Measurements from ENCODE around the gene SNTB2. TPM values are rescaled to one million over a fixed set of nuclear protein-coding genes. Genes with fewer than 3 reads are reported as not detected.

SNTB2 gene
- total RNA-seq, 1 donor from 2014 or later, result 22.9 TPM

DNA sequence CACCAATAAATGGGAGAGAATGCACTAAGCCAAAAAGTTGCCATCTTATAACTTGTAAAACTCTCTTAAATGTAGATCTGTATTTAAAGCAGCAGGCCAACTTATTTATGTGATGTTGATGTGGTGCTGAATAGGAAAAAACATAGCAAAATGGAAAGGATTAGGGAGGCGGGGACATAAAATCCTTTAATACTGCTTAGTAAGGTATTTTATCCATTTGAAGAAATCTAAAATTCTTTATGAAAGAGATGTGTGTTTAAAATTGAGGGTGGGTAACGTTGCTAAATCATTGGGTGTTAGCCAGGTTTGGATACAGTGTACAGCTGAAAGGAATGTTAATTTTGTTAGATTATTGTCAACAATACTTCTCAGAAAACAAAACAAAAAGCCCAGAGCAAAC, 14.3 kb downstream of the SNTB2 start:
- Histone ChIP-seq H3F3A (ENCODE audit: low read depth) (no peaks in the 10 kb centered on the region), H3K27ac (no peak overlapping the region), H3K4me2 (no peak overlapping the region), H3K9ac (no peak overlapping the region), H3K9me3 (ENCODE audit: low read depth) (no peaks in the 10 kb centered on the region), H4K20me1 (ENCODE audit: low read depth) (peaks cover 8% of the 10 kb centered on the region), H3K36me3 (no peaks in the 10 kb centered on the region), H3K4me3 (no peak overlapping the region), H3K4me1 (no peaks in the 10 kb centered on the region), H3K79me2 (ENCODE audit: low read depth) (peaks cover 81% of the 10 kb centered on the region), H3K27me3 (no peaks in the 10 kb centered on the region), H2AFZ (replicated peaks) (no peak overlapping the region)
- DNase-seq (ENCODE audit: low spot score), result no peak
- Mint-ChIP-seq H3K4me3 (no peak overlapping the region), H3K4me1 (peaks cover 6% of the 10 kb centered on the region), H3K27me3 (ENCODE audit: insufficient read depth, low read depth) (no peaks in the 10 kb centered on the region), H3K36me3 (peaks cover 2% of the 10 kb centered on the region), H3K27ac (no peak overlapping the region), H3K9me3 (no peaks in the 10 kb centered on the region)
- TF ChIP-seq EZH2 (IDR thresholded peaks at IDR 0.05), result no peak
- TF ChIP-seq EZH2phosphoT487 (IDR thresholded peaks at IDR 0.05), result no peak
- TF ChIP-seq, protein P1, sequence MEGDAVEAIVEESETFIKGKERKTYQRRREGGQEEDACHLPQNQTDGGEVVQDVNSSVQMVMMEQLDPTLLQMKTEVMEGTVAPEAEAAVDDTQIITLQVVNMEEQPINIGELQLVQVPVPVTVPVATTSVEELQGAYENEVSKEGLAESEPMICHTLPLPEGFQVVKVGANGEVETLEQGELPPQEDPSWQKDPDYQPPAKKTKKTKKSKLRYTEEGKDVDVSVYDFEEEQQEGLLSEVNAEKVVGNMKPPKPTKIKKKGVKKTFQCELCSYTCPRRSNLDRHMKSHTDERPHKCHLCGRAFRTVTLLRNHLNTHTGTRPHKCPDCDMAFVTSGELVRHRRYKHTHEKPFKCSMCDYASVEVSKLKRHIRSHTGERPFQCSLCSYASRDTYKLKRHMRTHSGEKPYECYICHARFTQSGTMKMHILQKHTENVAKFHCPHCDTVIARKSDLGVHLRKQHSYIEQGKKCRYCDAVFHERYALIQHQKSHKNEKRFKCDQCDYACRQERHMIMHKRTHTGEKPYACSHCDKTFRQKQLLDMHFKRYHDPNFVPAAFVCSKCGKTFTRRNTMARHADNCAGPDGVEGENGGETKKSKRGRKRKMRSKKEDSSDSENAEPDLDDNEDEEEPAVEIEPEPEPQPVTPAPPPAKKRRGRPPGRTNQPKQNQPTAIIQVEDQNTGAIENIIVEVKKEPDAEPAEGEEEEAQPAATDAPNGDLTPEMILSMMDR (IDR thresholded peaks at IDR 0.05), result no peak

DNA sequence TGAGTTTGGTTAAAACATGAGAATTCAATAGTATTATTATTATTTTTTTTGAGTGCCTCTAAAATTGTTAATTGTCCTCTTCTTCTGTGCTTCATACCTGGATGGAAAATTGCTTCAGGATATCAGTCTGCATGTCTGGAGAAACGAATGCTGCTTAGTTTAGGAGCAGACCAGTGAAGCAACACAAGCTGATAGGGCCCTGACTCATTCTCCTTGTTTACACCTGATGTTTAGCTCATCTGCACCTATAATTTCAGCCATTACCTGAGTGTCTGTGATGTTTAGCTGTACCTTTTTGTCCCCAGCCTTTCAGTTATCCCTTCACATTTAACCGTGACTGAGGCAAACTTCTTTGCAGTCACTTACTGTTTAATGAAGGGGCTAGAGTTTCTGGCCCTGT, 14.8 kb downstream of the SNTB2 start:
- H3K4me2 ChIP-seq, result no peak overlapping the region

DNA sequence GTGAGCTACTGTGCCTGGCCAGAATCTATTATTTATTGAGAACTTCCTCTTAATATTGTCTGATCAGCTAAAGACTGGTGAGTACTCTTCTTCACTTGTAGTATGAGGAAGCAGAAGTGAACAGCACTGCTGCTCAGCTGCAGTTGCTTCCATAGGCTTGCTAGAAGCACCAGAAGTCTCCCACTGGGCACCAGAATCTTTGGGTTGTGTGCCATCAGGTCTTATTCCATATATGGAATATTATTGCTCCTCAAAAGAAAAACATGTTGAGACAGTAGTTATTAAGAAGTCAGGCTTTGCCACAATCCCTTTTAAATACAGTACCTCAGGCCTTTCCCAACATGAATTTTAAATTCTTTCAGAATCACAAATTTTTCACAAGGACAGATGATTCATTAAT, 17.2 kb downstream of the SNTB2 start:
- no peak overlapping the region for H2AFZ ChIP-seq (replicated peaks)
- TF ChIP-seq, protein P1 (IDR thresholded peaks at IDR 0.05), result no peak
- no peak for TF ChIP-seq EZH2phosphoT487 (IDR thresholded peaks at IDR 0.05)
- no peak for TF ChIP-seq EZH2 (IDR thresholded peaks at IDR 0.05)
- no peaks in the 10 kb centered on the region for H4K20me1 ChIP-seq (ENCODE audit: low read depth)
- no peaks in the 10 kb centered on the region for H3K27me3 ChIP-seq
- no peak overlapping the region for H3K4me2 ChIP-seq
- no peaks in the 10 kb centered on the region for H3F3A ChIP-seq (ENCODE audit: low read depth)
- Mint-ChIP-seq H3K4me1 (peaks cover 6% of the 10 kb centered on the region), H3K27ac (no peak overlapping the region), H3K36me3 (peaks cover 2% of the 10 kb centered on the region), H3K27me3 (ENCODE audit: insufficient read depth, low read depth) (no peaks in the 10 kb centered on the region), H3K9me3 (no peaks in the 10 kb centered on the region), H3K4me3 (no peak overlapping the region)
- H3K36me3 ChIP-seq, result no peaks in the 10 kb centered on the region
- H3K9me3 ChIP-seq (ENCODE audit: low read depth), result no peaks in the 10 kb centered on the region
- peaks cover 73% of the 10 kb centered on the region for H3K79me2 ChIP-seq (ENCODE audit: low read depth)
- H3K4me3 ChIP-seq, result no peak overlapping the region
- no peaks in the 10 kb centered on the region for H3K4me1 ChIP-seq
- no peak overlapping the region for H3K9ac ChIP-seq
- DNase-seq (ENCODE audit: low spot score), result no peak
- H3K27ac ChIP-seq, result no peak overlapping the region

More for the DNA sequence above, 14.8 kb downstream of the SNTB2 start:
- Mint-ChIP-seq H3K27ac (no peak overlapping the region), H3K9me3 (no peaks in the 10 kb centered on the region), H3K4me1 (peaks cover 6% of the 10 kb centered on the region), H3K4me3 (no peak overlapping the region), H3K27me3 (ENCODE audit: insufficient read depth, low read depth) (no peaks in the 10 kb centered on the region), H3K36me3 (peaks cover 2% of the 10 kb centered on the region)
- no peaks in the 10 kb centered on the region for H3K36me3 ChIP-seq
- no peaks in the 10 kb centered on the region for H3F3A ChIP-seq (ENCODE audit: low read depth)
- no peak overlapping the region for H3K4me3 ChIP-seq
- H3K9ac ChIP-seq, result no peak overlapping the region
- H3K79me2 ChIP-seq (ENCODE audit: low read depth), result peaks cover 78% of the 10 kb centered on the region
- TF ChIP-seq, protein P1 (IDR thresholded peaks at IDR 0.05), result no peak
- no peak for TF ChIP-seq EZH2 (IDR thresholded peaks at IDR 0.05)
- TF ChIP-seq EZH2phosphoT487 (IDR thresholded peaks at IDR 0.05), result no peak
- no peaks in the 10 kb centered on the region for H3K4me1 ChIP-seq
- peaks cover 3% of the 10 kb centered on the region for H4K20me1 ChIP-seq (ENCODE audit: low read depth)
- no peak overlapping the region for H3K27ac ChIP-seq
- H3K27me3 ChIP-seq, result no peaks in the 10 kb centered on the region
- H2AFZ ChIP-seq (replicated peaks), result no peak overlapping the region
- no peak for DNase-seq (ENCODE audit: low spot score)
- H3K9me3 ChIP-seq (ENCODE audit: low read depth), result no peaks in the 10 kb centered on the region
